Dedifferentiated amniotic fluid mesenchymal stem cell (primary cell): ENCODE measurements around the gene SMURF1.
"Not testable (repeated sequence)": the region's sequence is repeated elsewhere in the genome, so short reads cannot be mapped to it uniquely, and the experiment has no call there.

Experiments used
- DNase-seq: peaks from one replicate; pipeline ENCODE4 v3.0.0-alpha.2; 2016; ENCODE audit errors: extremely low spot score

The SMURF1 gene

DNA sequence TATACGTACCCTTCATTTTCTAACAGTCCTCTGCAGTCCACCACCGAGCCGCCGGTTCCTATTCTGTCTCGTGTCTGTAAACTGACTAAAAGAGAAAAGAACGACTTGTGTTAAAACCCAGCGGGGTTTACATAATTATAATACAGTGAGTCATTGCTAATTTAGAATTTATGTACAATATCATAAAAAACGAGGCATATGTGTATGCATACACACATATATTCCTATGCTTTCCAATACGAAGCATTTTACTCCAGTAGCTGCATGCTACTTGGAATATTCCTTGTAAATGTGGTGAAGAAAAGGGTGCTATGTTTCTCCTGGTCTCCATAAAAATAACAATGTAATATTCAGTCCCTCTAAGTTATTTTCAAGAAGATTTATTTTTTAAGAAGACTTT, 89.1 kb downstream of the SMURF1 start:
- no peak for DNase-seq

DNA sequence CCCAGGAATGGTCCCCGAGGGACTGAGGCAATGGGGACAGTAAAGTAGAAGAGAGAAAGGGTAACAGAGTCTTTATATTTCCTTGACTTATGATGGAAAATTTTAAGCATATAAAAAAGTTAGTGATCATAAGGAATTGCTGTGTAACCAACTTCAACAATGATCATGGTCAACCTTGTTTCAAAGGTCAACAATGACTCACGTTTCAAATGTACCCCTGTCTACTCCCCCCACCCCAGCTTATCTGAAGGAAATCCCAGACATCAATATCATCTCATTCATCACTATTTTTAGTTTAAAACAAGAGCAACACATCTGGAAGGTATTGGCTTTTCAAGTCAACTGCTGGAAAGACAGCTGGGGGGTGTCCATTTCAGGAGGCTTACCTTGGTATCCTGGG, 92.9 kb downstream of the SMURF1 start:
- no peak for DNase-seq

DNA sequence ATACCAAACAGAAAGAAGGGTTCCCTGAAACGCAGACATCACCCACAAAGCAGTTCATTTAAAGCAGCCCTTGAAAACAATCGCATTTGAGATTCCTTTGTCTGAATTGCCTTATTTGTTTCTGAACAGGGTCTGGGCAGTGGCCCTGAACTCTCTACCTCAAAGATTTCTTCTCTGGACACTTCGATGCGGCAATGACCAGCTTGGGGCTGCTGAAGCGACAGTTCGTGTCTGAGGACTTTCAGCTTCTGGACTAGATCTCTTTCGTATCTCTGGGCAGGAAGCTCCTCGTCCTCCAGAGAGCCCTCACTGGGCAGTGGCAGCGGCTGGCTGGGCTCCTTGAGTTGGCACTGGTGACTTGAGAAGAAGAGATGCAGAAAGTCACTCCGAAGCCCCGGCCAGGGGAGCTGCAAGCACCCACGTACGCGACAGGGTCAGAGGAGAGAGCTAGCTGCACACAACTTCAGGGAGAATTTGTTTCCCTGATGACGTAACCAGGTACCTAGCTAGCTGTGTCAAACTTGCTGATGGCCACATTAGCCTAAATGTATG, 96.3 kb downstream of the SMURF1 start:
- DNase-seq, result no peak

DNA sequence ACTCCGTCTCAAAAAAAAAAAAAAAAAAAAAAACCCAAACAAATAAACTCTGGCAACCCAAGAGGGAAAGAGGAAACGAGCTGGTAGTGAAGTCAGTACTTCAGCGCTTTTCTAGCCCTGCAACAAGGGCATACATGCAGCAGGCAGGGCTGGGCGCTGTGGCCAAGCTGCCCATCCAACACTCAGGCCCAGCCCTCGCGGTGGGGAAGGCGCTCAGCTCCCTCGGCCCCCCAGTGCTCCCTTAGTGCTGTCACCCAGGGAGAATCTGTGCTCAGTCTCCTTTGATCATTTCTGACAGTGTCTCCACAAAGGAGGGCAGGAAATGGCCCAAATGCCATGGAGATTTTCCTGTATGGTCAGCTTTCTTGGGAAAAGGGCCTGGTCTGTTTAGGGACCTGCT, 97.2 kb downstream of the SMURF1 start:
- DNase-seq, result no peak

DNA sequence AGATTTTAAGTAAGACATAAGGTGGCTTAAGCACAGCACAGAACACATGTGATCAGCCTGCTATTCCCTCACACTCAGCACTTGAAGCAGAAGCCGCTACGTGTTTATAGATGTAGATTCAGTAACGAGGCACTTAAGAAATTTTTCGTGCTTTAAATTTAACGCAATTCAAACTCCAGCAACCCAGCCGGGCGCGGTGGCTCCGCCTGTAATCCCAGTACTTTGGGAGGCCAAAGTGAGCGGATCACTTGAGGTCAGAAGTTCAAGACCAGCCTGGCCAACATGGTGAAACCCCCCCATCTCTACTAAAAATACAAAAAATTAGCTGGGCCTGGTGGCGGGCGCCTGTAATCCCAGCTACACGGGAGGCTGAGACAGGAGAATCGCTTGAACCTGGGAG, 97.6 kb downstream of the SMURF1 start:
- not testable (repeated sequence) for DNase-seq

DNA sequence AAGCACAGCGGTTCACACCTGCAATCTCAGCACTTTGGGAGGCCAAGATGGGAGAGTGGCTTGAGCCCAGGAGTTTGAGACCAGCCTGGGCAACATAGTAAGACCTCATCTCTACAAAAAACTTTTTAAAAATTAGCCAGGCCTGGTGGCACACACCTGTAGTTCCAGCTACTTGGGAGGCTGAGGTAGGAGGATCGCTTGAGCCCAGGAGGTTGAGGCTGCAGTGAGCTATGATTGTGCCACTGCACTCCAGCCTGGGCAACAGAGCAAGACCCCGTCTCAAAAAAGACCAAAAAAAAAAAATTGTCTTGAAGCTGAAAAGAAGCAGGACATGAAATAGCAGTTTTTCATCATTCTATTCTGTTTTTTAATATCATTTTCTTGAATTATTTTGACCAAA, 99.0 kb downstream of the SMURF1 start:
- DNase-seq, result not testable (repeated sequence)

DNA sequence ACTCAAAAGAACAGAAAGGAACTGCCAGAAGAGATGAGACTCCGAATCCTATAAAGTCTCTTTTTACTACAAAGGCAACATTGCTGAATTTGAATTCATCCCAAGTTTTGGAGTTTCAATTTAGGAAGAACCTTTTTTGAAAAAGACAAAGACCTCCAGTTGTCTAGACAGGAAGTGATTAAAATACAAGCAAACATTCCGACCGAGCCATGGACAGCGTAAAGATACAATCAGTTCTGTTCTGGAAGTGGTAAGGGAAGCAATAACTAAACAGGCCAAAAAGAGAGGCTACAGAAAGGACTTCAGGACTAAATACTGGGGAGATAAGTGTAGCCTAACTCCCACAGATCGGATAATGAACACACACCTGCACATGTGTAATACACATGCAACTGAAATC, 101.0 kb downstream of the SMURF1 start:
- DNase-seq, result no peak

DNA sequence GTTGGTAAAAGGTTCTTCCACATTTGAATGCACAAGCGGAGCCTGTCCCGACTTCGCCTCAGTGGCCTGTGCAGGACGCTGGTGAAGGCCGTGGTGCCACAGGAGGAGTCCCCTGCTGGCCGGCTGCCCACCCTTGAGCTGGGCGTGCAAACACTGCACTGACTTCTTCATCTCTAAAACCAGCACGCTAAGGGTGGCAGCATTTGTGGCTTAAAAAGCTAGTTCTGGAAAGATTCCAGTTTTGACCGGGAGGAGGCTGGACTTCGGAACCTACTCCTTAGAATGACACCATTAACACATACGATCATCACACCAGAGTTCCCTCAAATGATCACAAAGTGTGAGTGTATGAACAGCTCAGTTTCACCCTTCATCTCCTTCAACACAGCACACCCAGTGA, 102.4 kb downstream of the SMURF1 start:
- DNase-seq, result no peak

DNA sequence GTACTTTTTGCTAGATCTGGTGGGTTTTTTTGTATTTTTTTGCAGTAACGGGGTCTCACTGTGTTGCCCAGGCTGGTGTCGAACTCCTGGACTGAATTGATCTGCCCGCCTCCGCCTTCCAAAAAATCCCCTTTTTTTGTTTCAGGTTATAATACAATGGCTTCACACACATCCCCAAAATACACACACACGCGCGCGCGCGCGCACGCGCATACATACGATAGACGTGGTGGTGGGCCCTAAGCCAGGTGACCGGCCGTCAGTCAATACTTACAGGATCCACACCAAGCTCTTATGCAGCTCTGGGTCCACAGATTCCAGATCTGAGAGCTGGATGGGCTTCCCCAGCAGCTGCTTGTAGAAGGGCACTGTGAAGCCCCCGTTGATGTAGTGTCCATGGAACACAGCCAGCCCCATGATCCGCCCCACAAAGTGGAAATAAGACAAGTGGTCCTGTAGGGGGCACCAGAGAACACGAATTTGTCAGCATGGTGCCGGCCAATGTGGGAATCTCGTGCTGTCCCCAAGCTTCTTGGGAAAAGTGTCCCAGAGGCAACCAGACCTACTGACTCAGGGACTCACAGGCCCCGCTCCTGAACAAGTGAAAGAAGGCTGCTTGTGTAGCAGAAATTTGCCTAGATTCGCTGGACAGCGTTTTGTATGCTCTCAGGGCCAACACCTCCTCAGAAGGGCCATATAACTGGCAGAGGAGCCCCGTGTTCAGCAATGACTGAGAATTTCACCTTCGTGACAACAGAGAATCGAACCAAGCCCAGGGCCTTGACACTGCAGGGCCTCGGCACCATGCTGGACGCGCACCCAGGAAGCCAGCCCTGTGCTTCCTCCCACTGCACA, 103.6 kb downstream of the SMURF1 start:
- peak; percentile 84 for DNase-seq

DNA sequence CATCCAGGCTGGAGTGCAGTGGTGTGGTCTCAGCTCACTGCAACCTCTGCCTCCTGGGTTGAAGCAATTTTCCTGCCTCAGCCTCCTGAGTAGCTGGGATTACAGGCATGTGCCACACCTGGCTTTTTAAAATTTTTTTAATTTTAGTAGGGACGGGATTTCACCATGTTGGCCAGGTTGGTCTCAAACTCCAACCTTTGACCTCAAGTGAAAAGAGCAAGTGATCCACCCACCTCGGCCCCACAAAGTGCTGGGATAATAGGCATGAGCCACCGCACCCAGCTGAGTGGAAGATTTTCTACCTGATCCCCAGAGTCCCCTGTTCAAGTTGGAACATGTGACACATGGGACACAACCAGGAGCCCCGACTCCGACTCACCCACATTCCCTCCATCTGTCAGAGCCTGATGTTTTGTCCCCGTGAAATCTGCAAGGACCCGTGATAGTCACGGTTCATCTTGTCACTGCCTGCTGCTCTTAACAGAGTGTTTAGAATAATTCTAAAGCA, 104.5 kb downstream of the SMURF1 start:
- no peak for DNase-seq

DNA sequence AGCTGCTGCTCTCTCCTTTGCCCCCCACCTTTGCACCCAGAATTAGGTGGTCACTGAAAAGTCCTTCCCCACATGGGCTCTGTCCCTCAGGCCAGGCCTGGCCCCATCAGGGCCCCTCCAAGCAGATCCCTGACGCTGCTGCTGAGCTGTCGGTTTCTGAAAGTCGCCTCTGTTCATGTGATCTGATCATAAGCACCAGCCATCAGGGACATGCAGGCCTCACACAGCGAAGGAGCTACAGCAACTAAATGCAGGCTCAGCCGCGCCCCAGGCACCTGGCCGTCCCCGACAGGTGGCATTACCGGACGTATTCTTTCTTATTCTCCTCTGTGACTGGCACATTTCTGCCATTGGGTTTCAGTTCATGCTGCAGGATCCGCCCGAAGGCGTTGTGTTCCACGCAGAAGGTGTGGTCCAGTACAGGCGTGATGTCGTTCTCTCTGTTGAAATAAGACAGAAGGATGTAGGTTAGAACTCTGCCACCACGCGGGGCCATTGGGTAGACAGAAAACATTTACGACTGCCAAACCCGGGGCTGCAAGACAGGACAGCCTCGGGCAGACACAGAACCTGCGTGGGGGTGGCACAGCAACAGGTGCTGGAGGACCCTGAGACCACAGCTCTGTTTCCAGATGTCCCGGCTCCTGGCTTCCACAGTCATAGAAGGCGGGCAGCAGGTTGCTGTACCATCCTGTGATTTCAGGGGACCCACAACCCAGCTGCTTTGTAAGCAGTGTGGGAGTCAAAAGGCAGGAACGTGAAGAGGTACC, 105.6 kb downstream of the SMURF1 start:
- no peak for DNase-seq

DNA sequence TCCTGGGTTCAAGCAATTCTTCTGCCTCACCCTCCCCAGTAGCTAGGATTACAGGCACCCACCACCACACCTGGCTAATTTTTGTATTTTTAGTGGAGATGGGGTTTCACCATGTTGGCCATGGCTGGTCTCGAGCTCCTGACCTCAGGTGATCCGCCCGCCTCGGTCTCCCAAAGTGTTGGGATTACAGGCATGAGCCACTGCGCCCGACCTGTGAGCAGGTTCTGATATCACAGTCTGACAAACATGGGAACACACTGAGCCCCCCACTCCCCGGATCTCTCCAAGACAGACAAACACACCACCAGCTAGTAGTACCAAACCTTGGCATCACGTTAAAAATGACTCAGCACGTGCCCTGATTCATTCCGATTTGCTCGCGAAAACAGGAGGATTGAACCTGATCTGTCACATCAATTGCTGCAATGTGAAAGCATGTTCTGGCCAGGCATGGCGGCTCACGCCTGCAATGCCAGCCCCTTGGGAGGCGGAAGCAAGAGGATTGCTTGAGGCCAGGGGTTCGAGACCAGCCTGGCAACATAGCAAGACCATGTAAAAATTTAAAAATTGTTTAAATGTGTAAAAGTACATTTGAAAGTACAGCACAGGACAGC, 106.5 kb downstream of the SMURF1 start:
- DNase-seq, result no peak

DNA sequence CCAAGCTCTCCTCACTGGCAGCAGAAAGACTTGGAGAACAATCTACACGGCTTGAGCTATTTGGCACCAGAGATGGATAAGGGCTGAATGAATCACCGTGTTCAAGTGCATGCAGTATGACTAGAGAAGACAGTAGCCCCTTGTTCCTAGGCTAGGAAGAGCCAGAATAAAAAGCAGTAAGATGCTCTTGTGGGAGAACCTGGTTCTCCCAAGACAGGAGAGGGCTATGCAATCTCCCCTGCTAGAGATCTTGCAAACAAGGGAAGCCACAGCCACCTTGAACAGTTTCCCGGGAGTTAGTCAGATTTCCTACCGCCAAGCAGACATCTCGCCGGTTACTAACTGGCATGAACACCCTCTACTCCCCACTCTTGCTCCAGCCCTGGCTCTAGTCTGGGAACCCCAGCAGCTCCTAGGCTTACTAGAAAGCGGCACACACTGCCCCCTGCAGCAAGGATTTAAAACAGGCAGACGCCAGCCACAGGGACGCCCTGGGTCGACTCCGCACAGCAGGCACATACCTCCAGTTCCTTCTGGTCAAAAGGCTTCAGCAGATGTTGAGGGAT, 107.3 kb downstream of the SMURF1 start:
- DNase-seq, result no peak

DNA sequence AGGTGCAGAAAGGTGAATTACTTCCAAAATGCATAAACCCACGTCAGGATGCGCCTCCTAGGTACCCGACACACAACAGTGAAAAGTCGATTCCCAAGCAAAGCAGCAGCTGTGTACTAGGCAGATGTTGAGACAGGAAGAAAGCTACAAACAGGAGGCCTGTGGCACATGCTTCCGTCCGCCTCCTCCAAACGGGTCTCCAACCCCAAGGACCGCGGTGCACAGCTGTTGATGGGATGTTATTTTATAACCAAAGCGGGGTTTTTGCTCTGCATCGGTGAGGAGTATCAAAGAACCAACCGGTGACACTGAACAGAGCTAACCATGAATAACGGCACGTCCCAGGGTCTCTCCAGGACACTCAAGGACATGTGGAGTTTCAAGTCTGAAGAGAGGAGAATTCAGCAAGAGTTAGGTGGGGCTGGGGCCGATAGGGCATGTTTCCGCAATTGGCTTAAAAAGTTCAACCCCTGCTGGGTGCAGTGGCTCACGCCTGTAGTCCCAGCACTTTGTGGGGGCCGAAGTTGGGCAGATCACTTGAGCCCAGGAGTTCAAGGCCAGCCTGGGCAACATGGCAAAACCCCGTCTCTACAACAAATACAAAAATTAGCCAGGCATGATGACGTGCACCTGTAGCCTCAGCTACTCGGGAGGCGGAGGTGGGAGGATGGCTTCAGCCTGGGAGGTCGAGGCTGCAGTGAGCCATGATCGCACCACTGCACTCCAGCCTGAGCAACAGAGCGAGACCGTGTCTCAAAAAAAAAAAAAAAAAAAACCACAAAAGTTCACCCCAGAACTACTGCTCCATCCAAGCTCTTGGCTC, 108.0 kb downstream of the SMURF1 start:
- DNase-seq, result no peak

DNA sequence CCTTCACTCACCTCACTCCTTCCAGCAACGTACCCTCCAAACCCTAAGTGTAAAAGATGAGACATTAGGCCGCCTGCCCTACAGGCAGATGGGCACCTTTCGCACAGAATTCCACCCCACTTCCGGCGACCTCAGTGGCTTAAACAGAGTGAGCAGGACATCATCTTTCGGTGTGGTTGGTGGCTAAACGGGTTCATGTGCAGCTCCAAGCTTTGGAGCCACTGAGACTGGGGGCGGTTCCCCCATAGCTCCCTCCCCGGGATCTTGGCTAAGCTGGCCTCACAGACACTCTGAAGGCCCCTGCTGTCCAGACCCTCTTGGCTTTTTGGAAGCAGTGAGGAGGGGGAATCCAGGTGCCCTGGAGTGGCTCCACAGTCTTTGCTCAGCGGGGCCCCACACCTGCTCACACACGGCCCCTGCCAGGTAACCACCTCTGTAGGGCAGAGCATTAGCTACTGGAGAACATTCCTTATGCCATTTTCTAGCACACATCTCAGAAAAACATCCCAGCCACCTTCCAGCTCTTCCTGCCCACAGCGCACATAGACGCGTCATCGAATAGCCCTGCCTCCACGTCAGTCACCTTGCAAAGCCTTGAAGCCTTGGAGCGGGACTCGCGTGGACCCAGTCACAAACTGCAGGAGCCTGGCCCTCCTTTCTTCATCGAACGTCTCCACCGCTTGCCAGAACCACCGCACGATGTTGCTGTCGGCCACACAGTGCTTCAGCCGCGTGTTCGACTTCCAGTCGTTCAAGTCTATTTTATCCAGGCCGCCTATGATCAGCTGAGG, 108.8 kb downstream of the SMURF1 start:
- DNase-seq, result no peak

DNA sequence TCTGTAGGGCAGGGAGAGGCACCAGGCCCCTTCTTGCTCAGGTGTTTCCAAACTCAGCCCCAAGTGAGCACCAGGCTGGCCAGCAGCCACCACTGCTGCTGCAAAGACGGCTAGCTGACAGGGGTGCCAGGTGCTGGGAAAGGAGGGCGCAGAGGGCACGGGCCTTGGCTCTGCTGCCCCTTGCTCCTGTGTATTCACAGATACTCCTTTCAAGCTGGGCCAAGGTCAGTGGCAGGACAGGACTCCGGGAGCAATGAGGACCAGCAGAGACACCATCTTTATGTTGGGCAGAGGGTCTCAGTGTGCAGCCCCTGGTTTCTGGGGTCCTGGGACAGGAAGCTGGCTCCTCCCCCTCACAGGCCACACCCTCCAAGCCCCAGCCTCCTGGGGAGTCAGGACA, 110.1 kb downstream of the SMURF1 start:
- no peak for DNase-seq

DNA sequence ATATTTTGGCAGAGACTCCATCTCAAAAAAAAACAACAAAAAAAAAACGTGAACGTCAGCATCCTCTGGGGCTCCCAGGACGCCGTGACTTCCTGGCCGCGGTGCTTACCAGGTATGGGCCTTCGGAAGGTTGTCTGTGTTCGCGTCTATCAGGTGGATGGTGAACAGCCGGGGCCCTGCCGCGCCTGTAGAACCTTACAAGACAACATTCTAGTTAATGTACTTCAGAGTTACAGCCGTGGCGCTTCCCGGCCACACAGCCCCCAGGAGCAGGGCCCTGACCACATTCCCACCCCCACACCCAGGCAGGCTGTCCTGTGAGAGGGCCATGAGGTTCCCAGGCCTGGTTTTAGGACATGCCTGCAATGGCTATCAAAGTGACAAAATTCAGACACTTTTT, 111.0 kb downstream of the SMURF1 start:
- DNase-seq, result no peak

DNA sequence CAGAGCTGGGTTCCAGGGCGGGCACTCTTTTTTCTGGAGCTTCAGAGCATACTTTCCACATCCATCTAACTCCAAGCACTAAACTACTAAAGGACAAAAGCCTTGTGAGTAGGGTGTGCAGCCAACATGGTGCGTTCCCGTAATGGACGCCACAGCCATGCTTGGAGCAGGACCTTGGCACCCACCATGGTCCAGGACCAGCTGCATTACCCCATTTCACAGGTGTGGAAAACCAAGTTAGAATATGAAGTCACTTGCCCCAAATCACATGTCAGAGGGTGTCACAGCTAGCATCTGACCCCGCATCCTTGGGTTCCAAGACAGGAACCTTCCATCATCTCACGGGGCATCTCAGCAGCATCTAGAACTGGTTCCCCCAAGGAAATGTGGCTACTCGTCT, 112.4 kb downstream of the SMURF1 start:
- DNase-seq, result no peak

DNA sequence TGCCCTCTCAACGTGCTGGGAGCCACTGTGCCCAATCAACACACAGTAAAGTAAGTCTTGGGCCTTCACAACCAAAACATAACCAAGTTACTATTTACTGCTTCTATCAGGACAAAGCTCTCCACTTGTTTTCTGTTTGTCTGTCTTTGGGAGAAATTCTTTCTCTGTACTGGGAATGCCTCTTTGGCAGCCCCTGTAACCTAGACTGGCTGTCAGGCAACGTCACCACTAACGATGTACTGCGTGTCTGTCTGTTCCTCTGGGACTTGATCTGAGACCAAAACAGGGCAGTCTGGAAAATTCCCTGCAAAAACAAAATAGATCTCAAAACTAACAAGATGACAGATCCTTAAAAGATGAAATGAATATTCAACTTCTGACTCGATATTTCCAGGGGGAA, 113.0 kb downstream of the SMURF1 start:
- no peak for DNase-seq

DNA sequence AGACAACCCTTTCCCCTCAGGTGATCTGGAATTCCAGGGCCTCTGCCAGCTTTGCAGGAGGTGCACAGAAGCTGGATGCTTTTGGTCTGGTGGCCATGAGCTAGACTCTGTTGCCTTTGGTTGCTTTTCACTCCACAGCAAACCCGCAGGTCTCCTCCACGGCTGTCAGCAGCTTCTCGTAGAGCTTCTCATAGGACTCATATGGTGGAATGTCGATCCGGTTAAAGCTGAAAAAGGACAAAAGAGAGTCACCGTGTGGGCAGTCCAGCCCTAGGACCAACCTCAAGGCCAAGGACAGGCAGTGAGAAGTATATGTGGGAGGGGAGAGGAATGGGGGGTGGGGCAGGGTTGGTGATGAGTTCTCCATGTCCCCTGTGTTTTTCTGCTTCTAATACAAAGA, 113.5 kb downstream of the SMURF1 start:
- DNase-seq, result no peak
